Measurements from ENCODE around the gene HDDC3.

Gene HDDC3

GRCh38 chr15:90953947-90954711 is 21.8 kb upstream of the HDDC3 start:
- DNase-seq: no peak

- DNase-seq: no peak
Measured at GRCh38 chr15:90952901-90953677, 20.7 kb upstream of the HDDC3 start.

- DNase-seq: no peak
Measured at GRCh38 chr15:90950676-90951075, 18.3 kb upstream of the HDDC3 start.

- no peak for DNase-seq
Measured at GRCh38 chr15:90949979-90950675, 17.8 kb upstream of the HDDC3 start.

- no peak for DNase-seq
Measured at GRCh38 chr15:90948506-90948905, 16.2 kb upstream of the HDDC3 start.

- no peak for DNase-seq
Measured at GRCh38 chr15:90947577-90948357, 15.4 kb upstream of the HDDC3 start.

GRCh38 chr15:90946941-90947576 is 14.7 kb upstream of the HDDC3 start:
- DNase-seq: no peak

- no peak for DNase-seq
Measured at GRCh38 chr15:90946538-90946937, 14.2 kb upstream of the HDDC3 start.

GRCh38 chr15:90945091-90945490 is 12.7 kb upstream of the HDDC3 start:
- DNase-seq: no peak

GRCh38 chr15:90942354-90943120 is 10.2 kb upstream of the HDDC3 start:
- no peak for DNase-seq

GRCh38 chr15:90941038-90941437 is 8.7 kb upstream of the HDDC3 start:
- DNase-seq: no peak

- DNase-seq: no peak
Measured at GRCh38 chr15:90939756-90940155, 7.4 kb upstream of the HDDC3 start.

- no peak for DNase-seq
Measured at GRCh38 chr15:90938261-90938660, 5.9 kb upstream of the HDDC3 start.

- no peak for DNase-seq
Measured at GRCh38 chr15:90936823-90937222, 4.5 kb upstream of the HDDC3 start.

- peak; percentile 90 for DNase-seq
Measured at GRCh38 chr15:90934949-90935751, 2.8 kb upstream of the HDDC3 start, which contains the start of gene UNC45A. Gene UNC45A (plus strand): TSS chr15:90935285. CDS start chr15:90935325, 40 bp downstream.

GRCh38 chr15:90934256-90934948 is 2.1 kb upstream of the HDDC3 start:
- peak; percentile 89 for DNase-seq

GRCh38 chr15:90933301-90933700 is 952 bp upstream of the HDDC3 start:
- no peak for DNase-seq

GRCh38 chr15:90932660-90932991 is 277 bp upstream of the HDDC3 start:
- DNase-seq: no peak

GRCh38 chr15:90931575-90931827 is 848 bp downstream of the HDDC3 start:
- no peak for DNase-seq

GRCh38 chr15:90930861-90931574 is 1.3 kb downstream of the HDDC3 start:
- DNase-seq: no peak
